ENCODE measurements around the gene KLK11. TPM values are rescaled to one million over a fixed set of nuclear protein-coding genes. Genes with fewer than 3 reads are reported as not detected.

KLK11 gene
- total RNA-seq, 1 donor from 2014 or later, result not detected

GRCh38 chr19:51006406-51006805 lies 20.0 kb downstream of the KLK11 start:
- no peaks in the 10 kb centered on the region for H3K27me3 Mint-ChIP-seq (ENCODE audit: unreplicated experiment)

GRCh38 chr19:51005248-51005647 lies 21.2 kb downstream of the KLK11 start:
- DNase-seq (ENCODE audit: extremely low spot score, unreplicated experiment), result no peak
- Mint-ChIP-seq H3K27ac (ENCODE audit: unreplicated experiment) (no peak overlapping the region), H3K4me1 (ENCODE audit: unreplicated experiment) (no peaks in the 10 kb centered on the region), H3K27me3 (ENCODE audit: unreplicated experiment) (no peaks in the 10 kb centered on the region), H3K9me3 (ENCODE audit: unreplicated experiment) (no peaks in the 10 kb centered on the region), H3K36me3 (ENCODE audit: unreplicated experiment) (no peaks in the 10 kb centered on the region), H3K4me3 (ENCODE audit: unreplicated experiment) (no peak overlapping the region)
- TF ChIP-seq CTCF (IDR thresholded peaks at IDR 0.05), result no peak

More at GRCh38 chr19:51006406-51006805, 20.0 kb downstream of the KLK11 start:
- TF ChIP-seq CTCF (IDR thresholded peaks at IDR 0.05), result no peak
- DNase-seq (ENCODE audit: extremely low spot score, unreplicated experiment), result no peak
- H3K27ac Mint-ChIP-seq (ENCODE audit: unreplicated experiment), result no peak overlapping the region
- no peak overlapping the region for H3K4me3 Mint-ChIP-seq (ENCODE audit: unreplicated experiment)
- no peaks in the 10 kb centered on the region for H3K4me1 Mint-ChIP-seq (ENCODE audit: unreplicated experiment)
- H3K9me3 Mint-ChIP-seq (ENCODE audit: unreplicated experiment), result no peaks in the 10 kb centered on the region
- no peaks in the 10 kb centered on the region for H3K36me3 Mint-ChIP-seq (ENCODE audit: unreplicated experiment)

- Mint-ChIP-seq H3K36me3 (ENCODE audit: unreplicated experiment) (no peaks in the 10 kb centered on the region), H3K9me3 (ENCODE audit: unreplicated experiment) (peaks cover 2% of the 10 kb centered on the region), H3K4me1 (ENCODE audit: unreplicated experiment) (no peaks in the 10 kb centered on the region), H3K4me3 (ENCODE audit: unreplicated experiment) (no peak overlapping the region), H3K27ac (ENCODE audit: unreplicated experiment) (no peak overlapping the region), H3K27me3 (ENCODE audit: unreplicated experiment) (no peaks in the 10 kb centered on the region)
- DNase-seq (ENCODE audit: extremely low spot score, unreplicated experiment), result no peak
- no peak for TF ChIP-seq CTCF (IDR thresholded peaks at IDR 0.05)
Measured at GRCh38 chr19:51003316-51003715, 23.1 kb downstream of the KLK11 start.

GRCh38 chr19:51002542-51003311 lies 23.7 kb downstream of the KLK11 start:
- H3K4me3 Mint-ChIP-seq (ENCODE audit: unreplicated experiment), result no peak overlapping the region
- no peaks in the 10 kb centered on the region for H3K4me1 Mint-ChIP-seq (ENCODE audit: unreplicated experiment)
- no peaks in the 10 kb centered on the region for H3K36me3 Mint-ChIP-seq (ENCODE audit: unreplicated experiment)
- no peak for DNase-seq (ENCODE audit: extremely low spot score, unreplicated experiment)
- no peaks in the 10 kb centered on the region for H3K27me3 Mint-ChIP-seq (ENCODE audit: unreplicated experiment)
- peaks cover 5% of the 10 kb centered on the region for H3K9me3 Mint-ChIP-seq (ENCODE audit: unreplicated experiment)
- H3K27ac Mint-ChIP-seq (ENCODE audit: unreplicated experiment), result no peak overlapping the region
- TF ChIP-seq CTCF (IDR thresholded peaks at IDR 0.05), result no peak

- no peak for TF ChIP-seq CTCF (IDR thresholded peaks at IDR 0.05)
- Mint-ChIP-seq H3K9me3 (ENCODE audit: unreplicated experiment) (peaks cover 5% of the 10 kb centered on the region), H3K27me3 (ENCODE audit: unreplicated experiment) (no peaks in the 10 kb centered on the region), H3K27ac (ENCODE audit: unreplicated experiment) (no peak overlapping the region), H3K4me3 (ENCODE audit: unreplicated experiment) (no peak overlapping the region), H3K4me1 (ENCODE audit: unreplicated experiment) (no peaks in the 10 kb centered on the region), H3K36me3 (ENCODE audit: unreplicated experiment) (no peaks in the 10 kb centered on the region)
- DNase-seq (ENCODE audit: extremely low spot score, unreplicated experiment), result no peak
Measured at GRCh38 chr19:51002089-51002532, 24.3 kb downstream of the KLK11 start.

Data from osteocyte (in vitro differentiated cells).